HG02981 (cell line): Measurements from ENCODE around the gene SORCS3.

Source experiments
- ATAC-seq: cut with Tn5 transposase; IDR thresholded peaks from one replicate; pipeline ENCODE4 v1.9.1; 2021; ENCODE audit warnings: mild to moderate bottlenecking, moderate library complexity; ENCODE audit not compliant: unreplicated experiment

Gene SORCS3

GRCh38 chr10:104641187-104641936 lies at the start of gene SORCS3:
Gene SORCS3 (plus strand): TSS chr10:104641290.
- ATAC-seq = no peak

GRCh38 chr10:104591441-104591840 lies 49.6 kb upstream of the SORCS3 start:
- ATAC-seq = no peak

GRCh38 chr10:104601166-104601565 lies 39.9 kb upstream of the SORCS3 start:
- no peak for ATAC-seq

- ATAC-seq = no peak
Observed at GRCh38 chr10:104608091-104608828, 32.8 kb upstream of the SORCS3 start.

- no peak for ATAC-seq
Observed at GRCh38 chr10:104612571-104613205, 28.4 kb upstream of the SORCS3 start.

- no peak for ATAC-seq
Observed at GRCh38 chr10:104613406-104613805, 27.7 kb upstream of the SORCS3 start.

GRCh38 chr10:104614245-104614831 lies 26.8 kb upstream of the SORCS3 start:
- ATAC-seq = peak; percentile 83

- ATAC-seq = no peak
Observed at GRCh38 chr10:104615136-104615535, 26.0 kb upstream of the SORCS3 start.

- ATAC-seq = no peak
Observed at GRCh38 chr10:104617831-104618230, 23.3 kb upstream of the SORCS3 start.

GRCh38 chr10:104622175-104622574 lies 18.9 kb upstream of the SORCS3 start:
- ATAC-seq = no peak

- no peak for ATAC-seq
Observed at GRCh38 chr10:104622598-104623209, 18.4 kb upstream of the SORCS3 start.

GRCh38 chr10:104630731-104631130 lies 10.4 kb upstream of the SORCS3 start:
- ATAC-seq = no peak

- ATAC-seq = no peak
Observed at GRCh38 chr10:104631946-104632345, 9.1 kb upstream of the SORCS3 start.

GRCh38 chr10:104638861-104639589 lies 2.1 kb upstream of the SORCS3 start:
- peak; percentile 54 for ATAC-seq

GRCh38 chr10:104639590-104640338 lies 1.3 kb upstream of the SORCS3 start:
- ATAC-seq = no peak

- no peak for ATAC-seq
Observed at GRCh38 chr10:104640339-104641186, 527 bp upstream of the SORCS3 start.

- no peak for ATAC-seq
Observed at GRCh38 chr10:104641937-104642657, 1.0 kb downstream of the SORCS3 start.

GRCh38 chr10:104642658-104643302 lies 1.7 kb downstream of the SORCS3 start:
- no peak for ATAC-seq
